K562 (cell line): Measurements from ENCODE around the gene SP6.

Experiments
- CEBPB ChIP-seq: fragments of 450-650 bp; IDR thresholded peaks from 2 replicates; pipeline ENCODE4 v1.6.1; 2016; ENCODE audit warnings: missing genetic modification characterization, missing compliant biosample characterization
- EGR1 ChIP-seq: fragments of 450-650 bp; conservative IDR thresholded peaks from 2 replicates; pipeline ENCODE4 v1.6.1; 2017; ENCODE audit warnings: mild to moderate bottlenecking
- GTF2A2 ChIP-seq: IDR thresholded peaks from 2 replicates; pipeline ENCODE4 v1.6.1; 2016; ENCODE audit warnings: mild to moderate bottlenecking, missing genetic modification characterization, missing compliant biosample characterization
- MEF2D ChIP-seq: conservative IDR thresholded peaks from 2 replicates; pipeline ENCODE4 v1.6.1; 2016; ENCODE audit warnings: low read depth, missing genetic modification characterization, missing compliant biosample characterization
- MXI1 ChIP-seq: IDR thresholded peaks from 2 replicates; pipeline ENCODE4 v1.6.1; 2011; ENCODE audit warnings: low read depth, mild to moderate bottlenecking, improper control_type of control experiment, low read length
- ZNF274 ChIP-seq: IDR thresholded peaks from 2 replicates; pipeline ENCODE4 v1.6.1; 2011; ENCODE audit warnings: low read depth, mild to moderate bottlenecking, low read length, moderate library complexity, borderline replicate concordance
- TF ChIP-seq, protein P1 (sequence below), 3 experiments: IDR thresholded peaks in 2 of 3; conservative IDR thresholded peaks in 1 of 3; 2 replicates each; pipeline ENCODE4 v1.5.1; 2011 to 2012; ENCODE audit warnings: low read length in 3 of 3, mild to moderate bottlenecking in 3 of 3, control low read depth in 2 of 3, improper control_type of control experiment in 1 of 3, inconsistent platforms in 1 of 3, low read depth in 1 of 3, mixed read lengths in 1 of 3, moderate library complexity in 1 of 3; ENCODE audit not compliant: insufficient read depth in 2 of 3
- TF ChIP-seq, protein P2 (sequence below), 2 experiments: IDR thresholded peaks; 2 replicates each; pipeline ENCODE4 v1.6.1; 2011; ENCODE audit warnings: borderline replicate concordance in 1 of 2, control low read depth in 1 of 2, low read depth in 1 of 2, low read length in 1 of 2, mild to moderate bottlenecking in 1 of 2, mixed read lengths in 1 of 2, moderate library complexity in 1 of 2; ENCODE audit not compliant: insufficient read depth in 1 of 2, insufficient read length in 1 of 2, poor library complexity in 1 of 2, severe bottlenecking in 1 of 2; ENCODE audit errors: extremely low read depth in 1 of 2
- TF ChIP-seq, protein P3 (sequence below): fragments of 450-650 bp; conservative IDR thresholded peaks from 2 replicates; pipeline ENCODE4 v1.6.1; 2016; ENCODE audit warnings: missing genetic modification characterization, low read depth, mild to moderate bottlenecking, control low read depth, missing compliant biosample characterization
- TF ChIP-seq, protein P4 (sequence below): fragments of 250-450 bp; sonication (Bioruptor Pico); IDR thresholded peaks from 2 replicates; pipeline ENCODE4 v1.5.0; 2020; ENCODE audit warnings: mild to moderate bottlenecking

DNA sequence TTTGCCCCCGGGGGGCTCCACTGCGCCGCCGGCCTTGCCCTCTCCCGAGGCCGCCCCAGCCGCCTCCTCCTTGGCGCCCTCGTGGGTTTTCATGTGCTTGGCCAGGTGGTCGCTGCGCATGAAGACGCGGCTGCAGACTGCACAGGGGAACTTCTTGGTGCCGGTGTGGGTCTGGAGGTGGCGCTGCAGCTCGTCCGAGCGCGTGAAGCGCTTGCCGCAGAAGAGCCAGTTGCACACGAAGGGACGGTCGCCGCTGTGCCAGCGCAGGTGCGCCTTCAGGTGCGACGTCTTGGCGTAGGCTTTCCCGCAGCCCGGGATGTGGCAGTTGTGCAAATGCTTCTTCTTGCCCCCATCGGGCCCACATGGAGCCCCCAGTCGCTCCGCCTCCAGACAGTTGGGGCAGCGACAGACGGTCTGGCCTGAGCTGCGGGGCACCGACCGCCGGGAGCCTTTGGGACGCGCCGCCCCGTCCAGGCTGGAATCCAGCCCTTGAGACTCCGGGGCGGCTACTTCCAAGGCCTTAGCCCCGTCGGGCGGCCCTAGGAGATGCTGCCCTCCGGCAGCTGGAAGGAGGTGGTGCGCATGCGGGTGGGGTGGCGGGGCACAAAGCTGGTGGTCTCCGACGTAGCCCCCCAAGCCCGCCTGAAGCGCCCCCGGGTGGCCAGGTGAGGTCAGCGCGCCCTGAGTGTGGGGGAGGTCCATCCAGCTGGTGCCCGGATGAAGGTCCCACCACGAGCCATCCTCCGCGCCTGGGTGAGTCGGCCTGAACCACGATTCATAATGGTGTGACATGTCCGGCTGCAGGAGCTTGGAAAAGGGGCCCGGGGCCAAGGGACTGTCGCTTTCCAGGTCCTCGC is 3.4 kb downstream of the SP6 start:
- TF ChIP-seq ZNF274, result no peak
- TF ChIP-seq, protein P1, sequence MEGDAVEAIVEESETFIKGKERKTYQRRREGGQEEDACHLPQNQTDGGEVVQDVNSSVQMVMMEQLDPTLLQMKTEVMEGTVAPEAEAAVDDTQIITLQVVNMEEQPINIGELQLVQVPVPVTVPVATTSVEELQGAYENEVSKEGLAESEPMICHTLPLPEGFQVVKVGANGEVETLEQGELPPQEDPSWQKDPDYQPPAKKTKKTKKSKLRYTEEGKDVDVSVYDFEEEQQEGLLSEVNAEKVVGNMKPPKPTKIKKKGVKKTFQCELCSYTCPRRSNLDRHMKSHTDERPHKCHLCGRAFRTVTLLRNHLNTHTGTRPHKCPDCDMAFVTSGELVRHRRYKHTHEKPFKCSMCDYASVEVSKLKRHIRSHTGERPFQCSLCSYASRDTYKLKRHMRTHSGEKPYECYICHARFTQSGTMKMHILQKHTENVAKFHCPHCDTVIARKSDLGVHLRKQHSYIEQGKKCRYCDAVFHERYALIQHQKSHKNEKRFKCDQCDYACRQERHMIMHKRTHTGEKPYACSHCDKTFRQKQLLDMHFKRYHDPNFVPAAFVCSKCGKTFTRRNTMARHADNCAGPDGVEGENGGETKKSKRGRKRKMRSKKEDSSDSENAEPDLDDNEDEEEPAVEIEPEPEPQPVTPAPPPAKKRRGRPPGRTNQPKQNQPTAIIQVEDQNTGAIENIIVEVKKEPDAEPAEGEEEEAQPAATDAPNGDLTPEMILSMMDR (IDR thresholded peaks at IDR 0.05 in 2 of 3, conservative IDR thresholded peaks at IDR 0.05 in 1 of 3; ENCODE audit: insufficient read depth in 2 of 3, low read depth in 1 of 3, low read length in 3 of 3), result peak; percentile 27 to 58 (median 31); a peak in 4 of 6 replicates
- TF ChIP-seq MXI1, result no peak
- TF ChIP-seq GTF2A2 (tag), result no peak
- TF ChIP-seq, protein P2, sequence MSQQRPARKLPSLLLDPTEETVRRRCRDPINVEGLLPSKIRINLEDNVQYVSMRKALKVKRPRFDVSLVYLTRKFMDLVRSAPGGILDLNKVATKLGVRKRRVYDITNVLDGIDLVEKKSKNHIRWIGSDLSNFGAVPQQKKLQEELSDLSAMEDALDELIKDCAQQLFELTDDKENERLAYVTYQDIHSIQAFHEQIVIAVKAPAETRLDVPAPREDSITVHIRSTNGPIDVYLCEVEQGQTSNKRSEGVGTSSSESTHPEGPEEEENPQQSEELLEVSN (IDR thresholded peaks at IDR 0.05; ENCODE audit: borderline replicate concordance in 1 of 2, extremely low read depth in 1 of 2, insufficient read depth in 1 of 2, insufficient read length in 1 of 2, low read depth in 1 of 2, low read length in 1 of 2, poor library complexity in 1 of 2, severe bottlenecking in 1 of 2), result no peak
- TF ChIP-seq, protein P3, sequence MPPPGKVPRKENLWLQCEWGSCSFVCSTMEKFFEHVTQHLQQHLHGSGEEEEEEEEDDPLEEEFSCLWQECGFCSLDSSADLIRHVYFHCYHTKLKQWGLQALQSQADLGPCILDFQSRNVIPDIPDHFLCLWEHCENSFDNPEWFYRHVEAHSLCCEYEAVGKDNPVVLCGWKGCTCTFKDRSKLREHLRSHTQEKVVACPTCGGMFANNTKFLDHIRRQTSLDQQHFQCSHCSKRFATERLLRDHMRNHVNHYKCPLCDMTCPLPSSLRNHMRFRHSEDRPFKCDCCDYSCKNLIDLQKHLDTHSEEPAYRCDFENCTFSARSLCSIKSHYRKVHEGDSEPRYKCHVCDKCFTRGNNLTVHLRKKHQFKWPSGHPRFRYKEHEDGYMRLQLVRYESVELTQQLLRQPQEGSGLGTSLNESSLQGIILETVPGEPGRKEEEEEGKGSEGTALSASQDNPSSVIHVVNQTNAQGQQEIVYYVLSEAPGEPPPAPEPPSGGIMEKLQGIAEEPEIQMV, result no peak
- TF ChIP-seq EGR1, result no peak
- TF ChIP-seq, protein P4, sequence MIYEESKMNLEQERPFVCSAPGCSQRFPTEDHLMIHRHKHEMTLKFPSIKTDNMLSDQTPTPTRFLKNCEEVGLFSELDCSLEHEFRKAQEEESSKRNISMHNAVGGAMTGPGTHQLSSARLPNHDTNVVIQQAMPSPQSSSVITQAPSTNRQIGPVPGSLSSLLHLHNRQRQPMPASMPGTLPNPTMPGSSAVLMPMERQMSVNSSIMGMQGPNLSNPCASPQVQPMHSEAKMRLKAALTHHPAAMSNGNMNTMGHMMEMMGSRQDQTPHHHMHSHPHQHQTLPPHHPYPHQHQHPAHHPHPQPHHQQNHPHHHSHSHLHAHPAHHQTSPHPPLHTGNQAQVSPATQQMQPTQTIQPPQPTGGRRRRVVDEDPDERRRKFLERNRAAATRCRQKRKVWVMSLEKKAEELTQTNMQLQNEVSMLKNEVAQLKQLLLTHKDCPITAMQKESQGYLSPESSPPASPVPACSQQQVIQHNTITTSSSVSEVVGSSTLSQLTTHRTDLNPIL, result no peak
- no peak for TF ChIP-seq MEF2D (tag)
- no peak for TF ChIP-seq CEBPB (tag)
